ENCODE measurements around the gene RUSF1.

DNA sequence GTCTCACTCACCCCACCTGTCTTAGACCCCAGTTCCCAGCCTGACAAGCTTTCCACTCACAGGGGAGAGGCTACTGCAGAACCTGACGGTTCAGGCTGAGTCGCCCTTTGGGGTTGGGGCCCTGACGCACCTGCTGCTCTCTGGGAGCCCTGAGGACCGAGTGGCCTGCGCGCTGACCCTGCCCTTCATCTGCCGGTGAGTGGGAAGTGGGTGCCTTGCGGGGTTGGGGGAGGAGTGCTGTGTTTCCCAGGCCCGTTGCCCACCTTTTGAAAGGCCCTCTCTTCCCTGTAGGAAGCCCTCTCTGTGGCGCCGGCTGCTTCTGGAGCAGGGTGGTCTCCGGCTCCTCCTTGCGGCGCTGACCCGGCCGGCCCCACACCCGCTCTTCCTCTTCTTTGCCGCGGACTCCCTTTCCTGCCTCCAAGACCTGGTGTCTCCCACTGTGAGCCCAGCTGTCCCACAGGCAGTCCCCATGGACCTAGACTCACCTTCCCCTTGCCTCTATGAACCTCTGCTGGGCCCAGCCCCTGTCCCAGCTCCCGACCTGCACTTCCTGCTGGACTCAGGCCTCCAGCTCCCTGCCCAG, 42.3 kb downstream of the RUSF1 start:
- TF ChIP-seq, protein P1, sequence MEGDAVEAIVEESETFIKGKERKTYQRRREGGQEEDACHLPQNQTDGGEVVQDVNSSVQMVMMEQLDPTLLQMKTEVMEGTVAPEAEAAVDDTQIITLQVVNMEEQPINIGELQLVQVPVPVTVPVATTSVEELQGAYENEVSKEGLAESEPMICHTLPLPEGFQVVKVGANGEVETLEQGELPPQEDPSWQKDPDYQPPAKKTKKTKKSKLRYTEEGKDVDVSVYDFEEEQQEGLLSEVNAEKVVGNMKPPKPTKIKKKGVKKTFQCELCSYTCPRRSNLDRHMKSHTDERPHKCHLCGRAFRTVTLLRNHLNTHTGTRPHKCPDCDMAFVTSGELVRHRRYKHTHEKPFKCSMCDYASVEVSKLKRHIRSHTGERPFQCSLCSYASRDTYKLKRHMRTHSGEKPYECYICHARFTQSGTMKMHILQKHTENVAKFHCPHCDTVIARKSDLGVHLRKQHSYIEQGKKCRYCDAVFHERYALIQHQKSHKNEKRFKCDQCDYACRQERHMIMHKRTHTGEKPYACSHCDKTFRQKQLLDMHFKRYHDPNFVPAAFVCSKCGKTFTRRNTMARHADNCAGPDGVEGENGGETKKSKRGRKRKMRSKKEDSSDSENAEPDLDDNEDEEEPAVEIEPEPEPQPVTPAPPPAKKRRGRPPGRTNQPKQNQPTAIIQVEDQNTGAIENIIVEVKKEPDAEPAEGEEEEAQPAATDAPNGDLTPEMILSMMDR (IDR thresholded peaks at IDR 0.05), result no peak
- TF ChIP-seq POLR2A (IDR thresholded peaks at IDR 0.05), result no peak

Measured in vagina (tissue), 2 donors.